Gastroesophageal sphincter (tissue), 4 donors: Measurements from ENCODE around the gene PROZ. TPM values are rescaled to one million over a fixed set of nuclear protein-coding genes. Genes with fewer than 3 reads are reported as not detected.

Experiments
- ATAC-seq: fragments of 150-250 bp; one replicate; pipeline ENCODE4 v1.9.1; 2016; ENCODE audit warnings: mild to moderate bottlenecking, moderate library complexity
- H3K27ac ChIP-seq, 4 donors: fragments of 200-600 bp; sonication (generic) in 3 of 4; 1 replicate in 3 of 4; 2 replicates in 1 of 4; pipeline ENCODE4 v1.5.1; 2016 to 2019
- H3K27me3 ChIP-seq: fragments of 200-600 bp; sonication (generic); one replicate; pipeline ENCODE4 v1.5.1; 2019
- H3K36me3 ChIP-seq, 2 donors: fragments of 200-600 bp; sonication (generic); one replicate each; pipeline ENCODE4 v1.5.1; 2019; ENCODE audit warnings: control low read depth in 1 of 2
- H3K4me1 ChIP-seq, 3 donors: fragments of 200-600 bp; sonication (generic); 1 replicate in 2 of 3; 2 replicates in 1 of 3; pipeline ENCODE4 v1.5.1; 2016 to 2019; ENCODE audit warnings: control low read depth in 2 of 3
- H3K4me3 ChIP-seq, 2 donors: fragments of 200-600 bp; sonication (generic); one replicate each; pipeline ENCODE4 v1.5.1; 2019; ENCODE audit warnings: mild to moderate bottlenecking in 1 of 2, moderate library complexity in 1 of 2
- H3K9me3 ChIP-seq, 3 donors: fragments of 200-600 bp; sonication (generic); one replicate each; pipeline ENCODE4 v1.5.1; 2017 to 2019; ENCODE audit warnings: control low read depth in 2 of 3
- EP300 ChIP-seq: sonication (generic); formaldehyde crosslinking; IDR thresholded peaks from one replicate; pipeline ENCODE4 v1.6.1; 2017; ENCODE audit warnings: antibody characterized with exemption, mild to moderate bottlenecking
- POLR2A ChIP-seq, 2 donors: fragments of 450-650 bp; IDR thresholded peaks; one replicate each; pipeline ENCODE4 v1.6.1; 2017; ENCODE audit warnings: antibody characterized with exemption in 2 of 2, mild to moderate bottlenecking in 2 of 2, moderate library complexity in 1 of 2
- POLR2AphosphoS5 ChIP-seq: sonication (generic); formaldehyde crosslinking; IDR thresholded peaks from one replicate; pipeline ENCODE4 v1.6.1; 2017; ENCODE audit warnings: antibody characterized with exemption
- WGBS, 2 donors: methylation state at CpG; one replicate each; pipeline ENCODE4 v1.1.5; 2018; ENCODE audit warnings: low coverage in 1 of 2; 5-methylcytosine and 5-hydroxymethylcytosine counted together
- total RNA-seq, 4 donors: library from RNA; depleted of rRNA; stranded (reverse); fragments of >200 nt; gene quantifications; one replicate each; pipeline ENCODE4 v1.1.0, GENCODE V29; 2016
- TF ChIP-seq, protein P1 (sequence below), 4 experiments: fragments of 200-600 bp in 2 of 4; fragments of 450-650 bp in 2 of 4; sonication (generic) in 1 of 4; IDR thresholded peaks; one replicate each; pipeline ENCODE4 v1.5.1; 2017 to 2019; ENCODE audit warnings: antibody characterized with exemption in 4 of 4, mild to moderate bottlenecking in 2 of 4, moderate library complexity in 2 of 4

The PROZ gene
- total RNA-seq, 4 donors from 2014 or later, result not detected

DNA sequence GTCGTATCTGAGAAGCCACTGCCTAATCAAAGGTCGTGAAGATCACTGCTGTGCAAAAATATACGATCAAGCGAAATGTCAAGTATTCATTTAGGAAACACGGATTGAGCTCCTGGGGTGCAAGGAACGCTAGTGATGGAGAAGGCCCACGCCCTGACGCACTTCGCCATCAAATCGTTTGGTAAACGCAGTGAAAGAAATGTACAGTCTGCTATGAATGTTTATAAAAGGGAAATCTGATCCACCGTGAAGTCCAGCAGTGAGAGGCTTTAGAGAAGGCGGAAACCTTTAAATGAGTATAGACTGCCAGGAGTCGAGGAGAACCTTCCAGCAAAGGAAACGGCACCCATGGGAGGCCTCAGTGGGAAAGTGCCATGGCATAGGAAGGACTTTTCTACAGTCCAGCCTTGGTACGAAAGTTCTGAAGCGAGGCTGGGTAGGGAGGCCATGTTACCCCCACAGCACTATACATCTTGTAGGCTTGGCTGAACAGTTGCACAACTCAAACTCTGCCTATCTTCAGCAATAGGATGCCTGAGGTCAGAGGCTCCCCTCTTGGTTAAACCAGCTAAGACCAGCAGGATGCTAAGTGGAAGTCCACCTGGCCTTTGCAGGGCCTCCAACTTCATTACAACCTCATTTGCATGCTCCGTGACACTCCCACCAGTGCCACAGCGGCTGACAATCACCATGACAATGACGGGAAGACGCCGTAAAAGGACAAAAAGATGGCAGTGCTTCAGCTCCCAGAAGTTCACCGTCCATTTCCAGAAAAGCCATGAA lies 29.6 kb downstream of the PROZ start:
- no peaks in the 10 kb centered on the region for H3K27me3 ChIP-seq
- no peaks in the 10 kb centered on the region for H3K4me1 ChIP-seq
- H3K9me3 ChIP-seq, result no peaks in the 10 kb centered on the region
- ATAC-seq, result no peak
- H3K4me3 ChIP-seq, result no peak overlapping the region
- peak overlapping the region in 2 of 4 donors; percentile 3 to 11 for H3K27ac ChIP-seq
- 86 to 93% methylated on average over 15 to 16 of the region's 23 CpGs for WGBS, 2 donors
- H3K36me3 ChIP-seq, result peaks cover 3 to 93% of the 10 kb centered on the region in 2 donors
- TF ChIP-seq POLR2A (IDR thresholded peaks at IDR 0.05), result no peak
- no peak for TF ChIP-seq EP300
- TF ChIP-seq POLR2AphosphoS5, result no peak
- TF ChIP-seq, protein P1, sequence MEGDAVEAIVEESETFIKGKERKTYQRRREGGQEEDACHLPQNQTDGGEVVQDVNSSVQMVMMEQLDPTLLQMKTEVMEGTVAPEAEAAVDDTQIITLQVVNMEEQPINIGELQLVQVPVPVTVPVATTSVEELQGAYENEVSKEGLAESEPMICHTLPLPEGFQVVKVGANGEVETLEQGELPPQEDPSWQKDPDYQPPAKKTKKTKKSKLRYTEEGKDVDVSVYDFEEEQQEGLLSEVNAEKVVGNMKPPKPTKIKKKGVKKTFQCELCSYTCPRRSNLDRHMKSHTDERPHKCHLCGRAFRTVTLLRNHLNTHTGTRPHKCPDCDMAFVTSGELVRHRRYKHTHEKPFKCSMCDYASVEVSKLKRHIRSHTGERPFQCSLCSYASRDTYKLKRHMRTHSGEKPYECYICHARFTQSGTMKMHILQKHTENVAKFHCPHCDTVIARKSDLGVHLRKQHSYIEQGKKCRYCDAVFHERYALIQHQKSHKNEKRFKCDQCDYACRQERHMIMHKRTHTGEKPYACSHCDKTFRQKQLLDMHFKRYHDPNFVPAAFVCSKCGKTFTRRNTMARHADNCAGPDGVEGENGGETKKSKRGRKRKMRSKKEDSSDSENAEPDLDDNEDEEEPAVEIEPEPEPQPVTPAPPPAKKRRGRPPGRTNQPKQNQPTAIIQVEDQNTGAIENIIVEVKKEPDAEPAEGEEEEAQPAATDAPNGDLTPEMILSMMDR (IDR thresholded peaks at IDR 0.05), result no peak

DNA sequence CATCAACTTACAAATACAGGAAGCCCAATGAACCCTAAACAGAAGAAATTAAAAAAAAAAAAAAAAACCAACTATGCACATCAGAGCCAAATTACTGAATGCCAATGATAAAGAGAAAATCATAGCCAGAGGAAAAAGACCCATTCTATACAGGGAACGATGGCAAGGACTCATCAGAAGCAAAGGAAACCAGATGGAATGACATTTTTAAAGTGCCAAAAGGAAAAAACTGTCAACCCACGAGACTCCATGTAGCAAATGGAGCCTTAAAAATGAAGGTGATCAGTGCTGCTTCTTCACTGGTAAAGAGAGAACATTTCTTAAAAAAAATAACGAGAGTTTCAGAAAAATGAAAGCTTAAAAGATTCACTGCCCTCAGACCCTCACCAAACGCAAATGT lies 31.7 kb downstream of the PROZ start:
- no peaks in the 10 kb centered on the region for H3K27me3 ChIP-seq
- peaks cover 0 to 93% of the 10 kb centered on the region in 2 donors for H3K36me3 ChIP-seq
- TF ChIP-seq, protein P1 (IDR thresholded peaks at IDR 0.05), result no peak
- TF ChIP-seq POLR2AphosphoS5 (no peak), EP300 (no peak), POLR2A (IDR thresholded peaks at IDR 0.05) (no peak)
- no peak for ATAC-seq
- no peaks in the 10 kb centered on the region for H3K4me1 ChIP-seq
- no peaks in the 10 kb centered on the region for H3K9me3 ChIP-seq
- H3K27ac ChIP-seq, result no peak overlapping the region
- WGBS, 2 donors, result 67 to 86% methylated on average over 1 to 4 of the region's 4 CpGs
- no peak overlapping the region for H3K4me3 ChIP-seq

DNA sequence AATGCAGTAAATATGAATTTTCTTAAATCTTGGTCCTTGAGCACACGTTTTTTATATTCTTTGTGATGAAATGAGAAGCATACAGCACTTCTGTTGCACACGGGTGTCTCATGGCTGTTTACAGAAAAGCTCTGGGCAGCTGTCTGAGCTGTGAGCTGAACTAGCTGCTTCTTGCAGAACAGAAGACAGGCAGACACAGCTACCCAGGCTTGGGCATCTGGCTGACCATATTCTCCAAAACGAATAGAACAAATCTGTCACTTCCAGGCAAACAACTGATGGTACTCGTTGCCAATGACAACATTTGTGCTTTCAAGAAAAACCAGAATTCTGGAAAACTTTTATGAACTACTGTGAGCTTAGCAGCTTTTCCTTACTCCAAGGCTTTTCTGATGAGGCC lies 33.8 kb downstream of the PROZ start:
- TF ChIP-seq EP300 (no peak), POLR2A (IDR thresholded peaks at IDR 0.05) (no peak), POLR2AphosphoS5 (no peak)
- TF ChIP-seq, protein P1 (IDR thresholded peaks at IDR 0.05), result no peak
- H3K36me3 ChIP-seq, result peaks cover 9 to 98% of the 10 kb centered on the region in 2 donors
- 66 to 69% methylated on average over 2 to 4 of the region's 4 CpGs for WGBS, 2 donors
- no peak for ATAC-seq
- no peak overlapping the region for H3K27ac ChIP-seq
- no peaks in the 10 kb centered on the region for H3K9me3 ChIP-seq
- no peak overlapping the region for H3K4me3 ChIP-seq
- no peaks in the 10 kb centered on the region for H3K4me1 ChIP-seq
- no peaks in the 10 kb centered on the region for H3K27me3 ChIP-seq

DNA sequence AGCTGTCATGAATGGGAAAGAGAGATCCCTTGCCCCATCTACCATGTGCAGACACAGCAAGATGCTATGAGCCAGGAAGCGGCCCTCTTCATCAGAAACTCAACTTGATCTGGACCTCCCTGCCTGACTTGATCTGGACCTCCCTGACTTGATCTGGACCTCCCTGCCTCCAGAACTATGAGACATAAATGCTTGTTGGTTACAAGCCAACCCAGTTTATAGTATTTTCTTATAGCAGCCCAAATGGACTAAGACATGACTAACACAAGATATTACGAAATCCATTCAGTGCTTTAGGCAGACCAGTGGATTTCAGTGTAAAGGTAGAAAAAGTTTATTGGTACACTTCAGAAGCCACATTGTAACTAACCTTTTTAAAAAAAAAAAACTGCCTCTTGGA lies 34.5 kb downstream of the PROZ start:
- ATAC-seq, result no peak
- Histone ChIP-seq H3K27ac (no peak overlapping the region), H3K4me1 (no peaks in the 10 kb centered on the region), H3K36me3 (peaks cover 11 to 98% of the 10 kb centered on the region in 2 donors), H3K9me3 (no peaks in the 10 kb centered on the region), H3K4me3 (no peak overlapping the region), H3K27me3 (no peaks in the 10 kb centered on the region)
- TF ChIP-seq, protein P1 (IDR thresholded peaks at IDR 0.05), result no peak
- TF ChIP-seq POLR2A (IDR thresholded peaks at IDR 0.05) (no peak), POLR2AphosphoS5 (no peak), EP300 (no peak)
- WGBS, 2 donors, result 90 to 94% methylated on average over 2 of the region's 2 CpGs

DNA sequence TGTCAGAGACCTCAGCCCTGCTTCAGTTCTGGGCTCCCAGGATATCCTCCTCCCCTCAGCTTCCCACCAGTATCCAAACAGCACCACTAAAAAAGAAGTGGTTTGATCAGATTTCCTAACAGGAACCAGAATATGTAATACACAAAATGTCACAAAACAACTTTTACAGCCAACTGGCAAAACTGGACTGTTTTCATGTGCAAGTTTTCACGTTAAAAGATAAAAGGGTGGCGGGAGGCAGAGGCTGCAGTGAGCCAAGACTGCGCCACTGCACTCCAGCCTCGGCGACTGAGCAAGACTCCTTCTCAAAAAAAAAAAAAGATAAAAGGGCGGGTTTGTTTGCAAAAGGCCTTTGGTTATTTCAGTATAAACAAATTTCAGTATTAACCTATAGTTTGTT lies 36.9 kb downstream of the PROZ start:
- Histone ChIP-seq H3K4me3 (no peak overlapping the region), H3K27me3 (no peaks in the 10 kb centered on the region), H3K4me1 (no peaks in the 10 kb centered on the region), H3K9me3 (no peaks in the 10 kb centered on the region), H3K36me3 (peaks cover 11 to 99% of the 10 kb centered on the region in 2 donors), H3K27ac (no peak overlapping the region)
- TF ChIP-seq POLR2A (IDR thresholded peaks at IDR 0.05), result no peak
- TF ChIP-seq, protein P1 (IDR thresholded peaks at IDR 0.05), result no peak
- no peak for TF ChIP-seq POLR2AphosphoS5
- TF ChIP-seq EP300, result no peak
- WGBS, 2 donors, result 89 to 91% methylated on average over 1 to 6 of the region's 6 CpGs
- no peak for ATAC-seq
